Colonic mucosa (tissue), 4 donors: ENCODE results near the gene TNC. TPM values are rescaled to one million over a fixed set of nuclear protein-coding genes. Genes with fewer than 3 reads are reported as not detected.

Experiments used
- DNase-seq: peaks from one replicate; pipeline ENCODE4 v3.0.0-alpha.2; 2020
- H3K27ac ChIP-seq: fragments of 200-600 bp; one replicate; pipeline ENCODE4 v1.8.0; 2021
- H3K27me3 ChIP-seq: fragments of 200-600 bp; one replicate; pipeline ENCODE4 v1.8.0; 2021
- H3K36me3 ChIP-seq: fragments of 200-600 bp; one replicate; pipeline ENCODE4 v1.8.0; 2021
- H3K4me1 ChIP-seq: fragments of 200-600 bp; one replicate; pipeline ENCODE4 v1.8.0; 2021; ENCODE audit warnings: mild to moderate bottlenecking
- H3K4me3 ChIP-seq: fragments of 200-600 bp; one replicate; pipeline ENCODE4 v1.8.0; 2021
- H3K9ac ChIP-seq, 2 donors: one replicate each; pipeline ENCODE4 v1.7.0; 2013; ENCODE audit warnings: control low read depth in 2 of 2, low read depth in 2 of 2, low read length in 2 of 2
- H3K9me3 ChIP-seq: fragments of 200-600 bp; one replicate; pipeline ENCODE4 v1.8.0; 2021
- CTCF ChIP-seq: fragments of 200-600 bp; IDR thresholded peaks from one replicate; pipeline ENCODE4 v1.8.0; 2022; ENCODE audit warnings: antibody characterized with exemption, mild to moderate bottlenecking
- intact Hi-C: fragments of 100-400 bp; cut with DNase I; formaldehyde crosslinking; loops from one replicate; pipeline ENCODE4 v1.14.1; 2022
- total RNA-seq, 2 donors: library from RNA; stranded (reverse); fragmentation: NEBNext Ultra II Directional in 1 of 2; extraction: Animal tissue kit (Norgen Biotek cat#: 25700) in 1 of 2; gene quantifications; one replicate each; pipeline ENCODE4 v1.2.1, GENCODE V29; 2021
- donor health status: healthy.
- donor health status: DM: no; HTN: no; CAD: no.
- donor health status: DM: no; HTN: no; CAD: no.

TNC gene
- total RNA-seq, 2 donors from 2014 or later: 5.0 to 65.6 TPM

- intact Hi-C loops: no loop called here
- no peak overlapping the region for H3K27ac ChIP-seq
- H3K27me3 ChIP-seq: no peaks in the 10 kb centered on the region
- DNase-seq: no peak
- no peak for TF ChIP-seq CTCF
- H3K4me3 ChIP-seq: no peak overlapping the region
- H3K9me3 ChIP-seq: no peaks in the 10 kb centered on the region
- H3K9ac ChIP-seq: no peak overlapping the region
- H3K36me3 ChIP-seq: no peaks in the 10 kb centered on the region
- no peaks in the 10 kb centered on the region for H3K4me1 ChIP-seq
These were observed 122.2 kb downstream of the TNC start for GRCh38 chr9:114995681-114996221.

GRCh38 chr9:114994768-114995167 is 123.2 kb downstream of the TNC start:
- H3K4me1 ChIP-seq: no peaks in the 10 kb centered on the region
- no peaks in the 10 kb centered on the region for H3K27me3 ChIP-seq
- no peaks in the 10 kb centered on the region for H3K36me3 ChIP-seq
- H3K9ac ChIP-seq: no peak overlapping the region
- intact Hi-C loops: no loop called here
- no peaks in the 10 kb centered on the region for H3K9me3 ChIP-seq
- no peak overlapping the region for H3K27ac ChIP-seq
- no peak overlapping the region for H3K4me3 ChIP-seq
- no peak for TF ChIP-seq CTCF
- DNase-seq: no peak

- Histone ChIP-seq H3K36me3 (no peaks in the 10 kb centered on the region), H3K9me3 (no peaks in the 10 kb centered on the region), H3K27ac (no peak overlapping the region), H3K4me3 (no peak overlapping the region), H3K27me3 (no peaks in the 10 kb centered on the region), H3K4me1 (no peaks in the 10 kb centered on the region), H3K9ac (no peak overlapping the region)
- intact Hi-C loops: no loop called here
- TF ChIP-seq CTCF: no peak
- no peak for DNase-seq
These were observed 126.1 kb downstream of the TNC start for GRCh38 chr9:114991861-114992260.

GRCh38 chr9:114990901-114991300 is 127.1 kb downstream of the TNC start:
- Histone ChIP-seq H3K4me3 (no peak overlapping the region), H3K27me3 (no peaks in the 10 kb centered on the region), H3K9ac (no peak overlapping the region), H3K9me3 (no peaks in the 10 kb centered on the region), H3K27ac (no peak overlapping the region), H3K36me3 (no peaks in the 10 kb centered on the region), H3K4me1 (no peaks in the 10 kb centered on the region)
- no peak for DNase-seq
- intact Hi-C loops: no loop called here
- no peak for TF ChIP-seq CTCF

GRCh38 chr9:114989600-114990410 is 128.2 kb downstream of the TNC start:
- DNase-seq: no peak
- Histone ChIP-seq H3K4me3 (no peak overlapping the region), H3K27me3 (no peaks in the 10 kb centered on the region), H3K36me3 (no peaks in the 10 kb centered on the region), H3K27ac (no peak overlapping the region), H3K4me1 (no peaks in the 10 kb centered on the region), H3K9ac (no peak overlapping the region), H3K9me3 (no peaks in the 10 kb centered on the region)
- TF ChIP-seq CTCF: no peak
- intact Hi-C loops: no loop called here
